Measurements from ENCODE around the gene FGFR3. TPM values are rescaled to one million over a fixed set of nuclear protein-coding genes. Genes with fewer than 3 reads are reported as not detected.

The FGFR3 gene
- total RNA-seq, 2 experiments from 2014 or later, result not detected

DNA sequence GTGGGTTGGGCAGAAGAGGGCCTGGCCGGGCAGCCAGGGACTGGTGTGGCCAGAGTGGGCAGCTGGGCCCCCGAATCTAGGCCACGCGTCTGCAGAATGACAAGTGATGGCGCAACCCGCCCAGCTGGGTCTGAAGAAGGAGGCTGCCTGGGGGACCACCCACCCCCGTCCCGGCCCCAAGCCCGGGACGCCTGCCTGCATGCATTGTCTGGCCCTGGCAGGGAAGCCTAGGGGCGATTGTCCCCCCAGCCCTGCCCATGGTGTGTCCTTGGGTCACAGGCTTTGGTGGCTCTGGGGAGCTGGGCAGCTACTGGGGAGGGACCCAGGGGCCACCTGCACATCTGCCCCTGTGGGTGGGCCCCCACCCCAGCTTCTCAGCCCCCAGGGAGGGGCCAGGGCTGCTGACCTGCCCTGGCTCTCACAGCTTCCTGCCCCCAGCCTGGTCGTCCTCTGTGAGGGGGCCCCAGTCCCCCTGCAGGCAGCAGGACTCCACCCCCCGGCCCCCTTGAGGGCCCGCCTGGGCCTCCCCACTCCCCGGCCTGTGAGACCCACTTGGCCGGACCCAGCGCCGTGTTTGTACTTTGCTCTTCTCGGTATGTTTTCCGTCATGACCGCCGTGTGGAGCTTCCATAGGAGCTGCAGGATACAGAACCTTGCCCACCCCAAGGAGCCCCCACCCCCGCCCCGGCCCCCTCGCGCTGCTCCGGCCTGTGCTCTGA is 4.9 kb downstream of the FGFR3 start:
- Mint-ChIP-seq H3K4me1 (no peaks in the 10 kb centered on the region), H3K4me3 (no peak overlapping the region), H3K36me3 (no peaks in the 10 kb centered on the region), H3K27ac (no peak overlapping the region), H3K27me3 (peaks cover 22% of the 10 kb centered on the region), H3K9me3 (no peaks in the 10 kb centered on the region)
- DNase-seq, result no peak

DNA sequence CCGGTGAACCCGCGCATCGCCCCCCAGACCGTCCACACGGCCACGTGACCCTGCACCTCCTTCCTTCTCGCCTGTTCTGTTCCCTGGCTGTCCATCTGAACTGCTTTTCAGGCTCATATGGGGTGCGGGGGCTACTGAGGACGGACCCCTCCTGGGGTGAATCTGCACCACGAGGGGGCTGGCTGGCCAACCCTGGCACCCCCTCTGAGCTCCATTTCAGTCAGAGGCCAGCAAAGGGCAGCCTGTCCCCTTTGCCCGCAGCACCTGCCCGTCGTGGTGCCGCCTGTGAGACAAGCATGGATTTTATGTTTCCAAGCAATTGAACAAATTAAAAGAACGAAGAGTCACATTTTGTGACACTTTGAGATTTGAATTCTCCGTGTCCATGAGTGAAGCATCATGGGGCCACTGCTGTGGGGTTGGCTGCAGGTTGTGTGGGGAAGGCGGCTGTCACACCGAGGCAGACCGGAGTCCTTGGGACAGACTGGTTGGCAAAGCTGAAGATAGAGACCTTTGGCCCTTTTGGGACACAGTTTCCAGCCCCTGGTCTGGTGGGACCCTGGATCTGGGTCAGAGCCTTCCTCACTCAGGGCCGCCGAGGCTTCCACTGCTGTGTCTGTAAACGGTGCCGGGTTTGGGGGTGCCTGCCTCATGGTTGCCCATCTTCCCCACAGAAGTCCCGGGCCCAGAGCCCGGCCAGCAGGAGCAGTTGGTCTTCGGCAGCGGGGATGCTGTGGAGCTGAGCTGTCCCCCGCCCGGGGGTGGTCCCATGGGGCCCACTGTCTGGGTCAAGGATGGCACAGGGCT is 5.7 kb downstream of the FGFR3 start:
- Mint-ChIP-seq H3K27me3 (peaks cover 22% of the 10 kb centered on the region), H3K27ac (no peak overlapping the region), H3K9me3 (no peaks in the 10 kb centered on the region), H3K4me1 (no peaks in the 10 kb centered on the region), H3K36me3 (no peaks in the 10 kb centered on the region), H3K4me3 (no peak overlapping the region)
- no peak for DNase-seq

DNA sequence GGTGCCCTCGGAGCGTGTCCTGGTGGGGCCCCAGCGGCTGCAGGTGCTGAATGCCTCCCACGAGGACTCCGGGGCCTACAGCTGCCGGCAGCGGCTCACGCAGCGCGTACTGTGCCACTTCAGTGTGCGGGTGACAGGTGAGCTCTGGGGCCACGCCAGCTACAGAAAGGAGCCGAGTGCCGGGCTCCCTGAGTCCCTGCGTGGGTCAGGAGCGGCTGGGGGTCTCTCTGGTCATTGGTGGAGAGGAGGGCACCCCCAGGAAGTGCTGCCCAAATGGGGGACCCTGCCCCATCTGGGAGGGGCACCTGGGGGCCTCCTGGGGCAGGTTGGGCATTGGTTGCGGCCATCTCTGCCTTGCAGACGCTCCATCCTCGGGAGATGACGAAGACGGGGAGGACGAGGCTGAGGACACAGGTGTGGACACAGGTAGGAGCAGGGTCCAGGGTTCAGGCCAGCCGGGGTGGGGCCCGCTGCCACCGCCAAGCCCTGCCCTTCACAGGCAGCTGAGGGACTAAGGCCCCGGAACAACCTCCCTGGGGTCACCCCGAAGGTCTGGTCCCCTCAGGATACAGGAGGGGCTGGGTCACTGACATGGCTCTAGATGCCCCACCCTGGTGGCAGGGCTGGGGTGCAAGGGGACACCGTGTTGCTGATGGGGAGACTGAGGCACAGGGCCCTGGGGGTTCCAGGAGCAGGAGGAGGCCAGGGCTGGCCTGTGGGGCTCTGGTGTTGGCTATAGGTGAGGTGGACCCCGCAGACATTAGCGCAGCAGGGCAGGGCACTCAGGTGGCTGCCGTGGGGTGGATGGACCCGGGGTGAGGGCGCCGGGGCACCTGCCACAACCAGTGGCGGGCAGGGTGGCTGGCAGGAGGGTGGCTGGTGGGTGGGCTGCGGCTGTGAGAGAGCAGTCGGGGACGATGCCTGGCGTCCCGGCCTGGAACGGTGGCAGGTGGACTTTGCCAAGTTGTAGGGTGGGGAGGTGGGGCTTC is 6.6 kb downstream of the FGFR3 start:
- DNase-seq, result no peak
- Mint-ChIP-seq H3K4me1 (no peaks in the 10 kb centered on the region), H3K9me3 (no peaks in the 10 kb centered on the region), H3K36me3 (no peaks in the 10 kb centered on the region), H3K27me3 (peaks cover 20% of the 10 kb centered on the region), H3K4me3 (no peak overlapping the region), H3K27ac (no peak overlapping the region)

- H3K4me3 Mint-ChIP-seq, result no peak overlapping the region
- no peaks in the 10 kb centered on the region for H3K4me1 Mint-ChIP-seq
- H3K27me3 Mint-ChIP-seq, result peaks cover 18% of the 10 kb centered on the region
- no peak for DNase-seq
- H3K9me3 Mint-ChIP-seq, result no peaks in the 10 kb centered on the region
- no peak overlapping the region for H3K27ac Mint-ChIP-seq
- H3K36me3 Mint-ChIP-seq, result no peaks in the 10 kb centered on the region
These were observed 7.7 kb downstream of the FGFR3 start for GRCh38 chr4:1800805-1801204.

- Mint-ChIP-seq H3K27ac (no peak overlapping the region), H3K4me1 (no peaks in the 10 kb centered on the region), H3K9me3 (no peaks in the 10 kb centered on the region), H3K4me3 (no peak overlapping the region), H3K27me3 (peaks cover 12% of the 10 kb centered on the region), H3K36me3 (no peaks in the 10 kb centered on the region)
- no peak for DNase-seq
These were observed 8.3 kb downstream of the FGFR3 start for GRCh38 chr4:1801286-1801958.

- H3K9me3 Mint-ChIP-seq, result no peaks in the 10 kb centered on the region
- DNase-seq, result no peak
- H3K36me3 Mint-ChIP-seq, result no peaks in the 10 kb centered on the region
- H3K4me3 Mint-ChIP-seq, result no peak overlapping the region
- no peaks in the 10 kb centered on the region for H3K4me1 Mint-ChIP-seq
- H3K27ac Mint-ChIP-seq, result no peak overlapping the region
- H3K27me3 Mint-ChIP-seq, result peaks cover 6% of the 10 kb centered on the region
These were observed 9.1 kb downstream of the FGFR3 start for GRCh38 chr4:1802151-1802715.

DNA sequence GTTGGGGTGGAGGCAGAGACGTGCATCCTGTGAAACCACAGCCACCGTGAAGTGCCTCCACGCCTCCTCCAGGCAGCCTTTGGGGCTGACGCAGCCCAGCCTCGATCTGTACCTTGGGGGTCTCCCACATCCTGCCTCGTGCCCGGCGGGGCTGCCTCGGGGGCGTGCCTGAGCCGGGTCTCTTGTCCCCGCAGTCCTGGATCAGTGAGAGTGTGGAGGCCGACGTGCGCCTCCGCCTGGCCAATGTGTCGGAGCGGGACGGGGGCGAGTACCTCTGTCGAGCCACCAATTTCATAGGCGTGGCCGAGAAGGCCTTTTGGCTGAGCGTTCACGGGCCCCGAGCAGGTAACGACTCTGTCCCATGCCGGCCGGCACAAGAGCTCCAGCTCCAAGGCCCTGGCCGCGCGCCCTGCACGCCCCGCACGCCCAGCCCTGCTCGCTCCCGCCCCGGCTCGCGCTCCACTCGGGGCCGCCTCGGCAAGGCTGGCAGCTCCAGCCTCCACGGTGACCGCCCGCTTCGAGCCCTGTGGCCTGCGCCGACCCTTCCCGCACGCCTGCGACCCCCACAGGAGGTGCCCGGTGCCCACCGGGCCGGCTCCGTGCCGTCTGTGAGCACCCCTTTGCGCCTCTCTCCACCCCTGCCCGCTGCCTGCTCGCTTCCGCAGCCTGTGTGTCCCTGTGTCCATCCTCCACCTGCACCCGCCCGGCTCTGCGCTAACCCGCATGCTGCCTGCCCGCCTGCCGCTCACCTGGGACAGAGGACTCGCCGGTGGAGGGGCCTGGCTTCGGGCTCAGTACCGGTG is 9.8 kb downstream of the FGFR3 start:
- no peak overlapping the region for H3K27ac Mint-ChIP-seq
- no peaks in the 10 kb centered on the region for H3K4me1 Mint-ChIP-seq
- no peak for DNase-seq
- no peak overlapping the region for H3K4me3 Mint-ChIP-seq
- H3K36me3 Mint-ChIP-seq, result no peaks in the 10 kb centered on the region
- no peaks in the 10 kb centered on the region for H3K9me3 Mint-ChIP-seq
- peaks cover 6% of the 10 kb centered on the region for H3K27me3 Mint-ChIP-seq

GRCh38 chr4:1803523-1804423 is 10.7 kb downstream of the FGFR3 start:
- Mint-ChIP-seq H3K36me3 (no peaks in the 10 kb centered on the region), H3K9me3 (no peaks in the 10 kb centered on the region), H3K4me1 (no peaks in the 10 kb centered on the region), H3K4me3 (no peak overlapping the region), H3K27me3 (peaks cover 2% of the 10 kb centered on the region), H3K27ac (no peak overlapping the region)
- no peak for DNase-seq

GRCh38 chr4:1804638-1805492 is 11.8 kb downstream of the FGFR3 start:
- no peak overlapping the region for H3K4me3 Mint-ChIP-seq
- no peak for DNase-seq
- no peaks in the 10 kb centered on the region for H3K27me3 Mint-ChIP-seq
- no peaks in the 10 kb centered on the region for H3K4me1 Mint-ChIP-seq
- H3K36me3 Mint-ChIP-seq, result no peaks in the 10 kb centered on the region
- no peaks in the 10 kb centered on the region for H3K9me3 Mint-ChIP-seq
- no peak overlapping the region for H3K27ac Mint-ChIP-seq

- no peaks in the 10 kb centered on the region for H3K4me1 Mint-ChIP-seq
- H3K36me3 Mint-ChIP-seq, result no peaks in the 10 kb centered on the region
- no peak overlapping the region for H3K27ac Mint-ChIP-seq
- H3K4me3 Mint-ChIP-seq, result no peak overlapping the region
- no peaks in the 10 kb centered on the region for H3K9me3 Mint-ChIP-seq
- no peak for DNase-seq
- H3K27me3 Mint-ChIP-seq, result no peaks in the 10 kb centered on the region
These were observed 12.6 kb downstream of the FGFR3 start for GRCh38 chr4:1805493-1806222.

DNA sequence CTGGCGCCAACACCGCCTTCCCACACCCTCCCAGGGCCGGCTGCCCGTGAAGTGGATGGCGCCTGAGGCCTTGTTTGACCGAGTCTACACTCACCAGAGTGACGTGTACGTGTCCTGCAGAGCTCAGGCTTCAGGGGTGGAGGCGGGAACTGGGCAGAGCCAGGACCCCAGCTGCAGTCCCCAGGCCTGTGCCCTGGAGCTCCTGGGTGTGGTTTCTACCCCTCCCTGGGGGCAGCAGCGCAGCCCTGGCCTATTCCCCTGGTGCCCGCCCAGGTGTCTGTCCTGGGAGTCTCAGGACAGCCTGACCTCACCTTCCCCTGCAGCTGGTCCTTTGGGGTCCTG is 13.1 kb downstream of the FGFR3 start:
- Mint-ChIP-seq H3K27ac (no peak overlapping the region), H3K4me3 (no peak overlapping the region), H3K9me3 (no peaks in the 10 kb centered on the region), H3K36me3 (no peaks in the 10 kb centered on the region), H3K4me1 (no peaks in the 10 kb centered on the region), H3K27me3 (no peaks in the 10 kb centered on the region)
- DNase-seq, result no peak
